Right atrium auricular region (tissue), 2 donors: ENCODE data around the gene ALX4. TPM values are rescaled to one million over a fixed set of nuclear protein-coding genes. Genes with fewer than 3 reads are reported as not detected.

Experiments used
- DNase-seq: peaks from one replicate; pipeline ENCODE4 v3.0.0-alpha.2; 2019; ENCODE audit warnings: low spot score
- H3K27ac ChIP-seq, 2 donors: fragments of 200-600 bp; sonication (generic); 1 replicate in 1 of 2; 2 replicates in 1 of 2; pipeline ENCODE4 v1.5.1; 2016 to 2019
- H3K27me3 ChIP-seq, 2 donors: fragments of 200-600 bp; sonication (generic); one replicate each; pipeline versions ENCODE4 v1.5.1 to v1.6.0; 2017 to 2019
- H3K36me3 ChIP-seq: fragments of 200-600 bp; sonication (generic); one replicate; pipeline ENCODE4 v1.5.1; 2016
- H3K4me1 ChIP-seq, 2 donors: fragments of 200-600 bp; sonication (generic); one replicate each; pipeline versions ENCODE4 v1.5.1 to v1.6.0; 2017 to 2019
- H3K4me3 ChIP-seq, 2 donors: fragments of 200-600 bp; sonication (generic); 1 replicate in 1 of 2; 2 replicates in 1 of 2; pipeline ENCODE4 v1.5.1; 2017 to 2019; ENCODE audit warnings: mild to moderate bottlenecking in 1 of 2, moderate library complexity in 1 of 2
- H3K9me3 ChIP-seq, 2 donors: fragments of 200-600 bp; sonication (generic); one replicate each; pipeline ENCODE4 v1.5.1; 2019
- CTCF ChIP-seq, 2 donors: fragments of 200-600 bp; sonication (generic); IDR thresholded peaks; one replicate each; pipeline ENCODE4 v1.5.1; 2019; ENCODE audit warnings: antibody characterized with exemption in 2 of 2
- total RNA-seq, 2 donors: library from RNA; depleted of rRNA; stranded (reverse); fragments of >200 nt; gene quantifications; one replicate each; pipeline ENCODE4 v1.1.0, GENCODE V29; 2016

Gene ALX4
- total RNA-seq, 2 donors from 2014 or later: 0.07 TPM; not detected in 1

DNA sequence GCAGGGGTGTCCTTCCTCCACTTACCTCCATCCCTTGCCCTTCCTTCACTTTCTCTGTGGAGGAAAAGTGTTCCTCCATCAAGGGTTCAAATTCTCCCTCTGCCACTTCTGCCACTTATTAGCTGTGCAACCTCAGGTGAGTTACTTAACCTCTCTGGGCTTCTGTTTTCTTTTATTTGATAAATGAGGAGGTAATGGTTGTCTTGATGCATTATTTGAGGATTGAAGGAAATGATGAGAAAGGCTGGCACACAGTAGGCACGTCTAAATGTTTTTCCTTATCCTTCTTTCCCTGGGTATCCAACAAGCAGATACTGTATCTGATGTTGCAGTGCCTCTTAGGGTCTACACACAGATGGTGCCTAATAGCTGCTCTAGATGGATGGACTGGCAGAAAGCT lies 14.3 kb upstream of the ALX4 start:
- TF ChIP-seq CTCF (IDR thresholded peaks at IDR 0.05): no peak
- no peak overlapping the region for H3K4me3 ChIP-seq
- no peak for DNase-seq
- peaks cover 0 to 11% of the 10 kb centered on the region in 2 donors for H3K27me3 ChIP-seq
- H3K27ac ChIP-seq: no peak overlapping the region
- H3K4me1 ChIP-seq: peaks cover 0 to 15% of the 10 kb centered on the region in 2 donors
- H3K9me3 ChIP-seq: no peaks in the 10 kb centered on the region
- H3K36me3 ChIP-seq: no peaks in the 10 kb centered on the region

GRCh38 chr11:44322243-44322642 lies 12.3 kb upstream of the ALX4 start:
- H3K36me3 ChIP-seq: no peaks in the 10 kb centered on the region
- DNase-seq: no peak
- H3K27ac ChIP-seq: no peak overlapping the region
- TF ChIP-seq CTCF (IDR thresholded peaks at IDR 0.05): no peak
- H3K27me3 ChIP-seq: peaks cover 5 to 11% of the 10 kb centered on the region in 2 donors
- H3K4me3 ChIP-seq: no peak overlapping the region
- H3K4me1 ChIP-seq: peaks cover 0 to 17% of the 10 kb centered on the region in 2 donors
- H3K9me3 ChIP-seq: no peaks in the 10 kb centered on the region

GRCh38 chr11:44321059-44321458 lies 11.1 kb upstream of the ALX4 start:
- H3K27ac ChIP-seq: no peak overlapping the region
- H3K36me3 ChIP-seq: no peaks in the 10 kb centered on the region
- DNase-seq: no peak
- peaks cover 16% of the 10 kb centered on the region in 2 donors for H3K27me3 ChIP-seq
- no peak for TF ChIP-seq CTCF (IDR thresholded peaks at IDR 0.05)
- peaks cover 0 to 28% of the 10 kb centered on the region in 2 donors for H3K4me1 ChIP-seq
- H3K4me3 ChIP-seq: no peak overlapping the region
- no peaks in the 10 kb centered on the region for H3K9me3 ChIP-seq

- H3K27me3 ChIP-seq: peaks cover 20 to 21% of the 10 kb centered on the region in 2 donors
- no peak for DNase-seq
- no peak overlapping the region for H3K4me3 ChIP-seq
- H3K36me3 ChIP-seq: no peaks in the 10 kb centered on the region
- no peak for TF ChIP-seq CTCF (IDR thresholded peaks at IDR 0.05)
- no peak overlapping the region for H3K27ac ChIP-seq
- H3K4me1 ChIP-seq: peaks cover 0 to 32% of the 10 kb centered on the region in 2 donors
- no peaks in the 10 kb centered on the region for H3K9me3 ChIP-seq
These were observed 10.5 kb upstream of the ALX4 start for GRCh38 chr11:44320289-44320973.

DNA sequence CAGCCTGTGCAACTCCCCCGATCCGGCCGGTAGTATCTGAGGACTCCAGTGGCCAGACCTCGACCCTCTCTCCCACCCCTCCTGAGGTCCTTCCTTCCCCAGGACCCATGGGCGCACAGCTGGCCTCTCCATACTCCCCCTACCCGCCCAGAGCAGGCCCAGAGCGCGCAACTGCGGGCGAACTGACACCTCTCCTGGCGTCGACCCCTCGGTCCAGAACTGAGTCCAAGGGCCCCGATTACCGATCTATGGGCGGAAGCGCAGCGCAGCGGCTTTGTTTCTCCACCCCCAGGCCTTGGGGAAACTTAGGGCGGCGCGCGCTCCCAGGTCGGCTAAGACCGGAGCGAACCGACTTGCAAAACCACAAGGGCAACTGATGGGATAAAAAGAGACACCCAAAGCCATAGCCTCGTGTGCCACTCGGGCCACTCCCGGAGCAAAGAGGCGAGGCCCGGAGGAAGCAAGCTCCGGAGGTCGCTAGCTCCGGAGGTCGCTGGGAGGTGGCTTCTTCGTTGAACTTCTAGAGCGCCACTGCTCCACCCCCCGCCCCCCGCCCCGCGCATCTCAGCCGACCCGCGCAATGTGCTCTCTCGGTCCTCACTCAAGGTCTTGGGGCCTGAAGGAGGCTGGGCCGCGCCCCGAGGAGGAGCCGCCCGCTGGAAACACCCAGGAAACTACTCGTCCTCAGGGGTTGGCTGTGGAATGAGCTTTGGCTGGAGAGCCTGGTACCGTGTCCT lies 9.8 kb upstream of the ALX4 start:
- DNase-seq: no peak
- no peak for TF ChIP-seq CTCF (IDR thresholded peaks at IDR 0.05)
- H3K4me3 ChIP-seq: no peak overlapping the region
- no peak overlapping the region for H3K27ac ChIP-seq
- H3K36me3 ChIP-seq: no peaks in the 10 kb centered on the region
- peaks cover 22 to 24% of the 10 kb centered on the region in 2 donors for H3K27me3 ChIP-seq
- peaks cover 0 to 32% of the 10 kb centered on the region in 2 donors for H3K4me1 ChIP-seq
- H3K9me3 ChIP-seq: no peaks in the 10 kb centered on the region
